ENCODE data around the gene MYO1H.

- TF ChIP-seq POLR2A (IDR thresholded peaks at IDR 0.05; ENCODE audit: low read depth) (no peak), EP300 (IDR thresholded peaks at IDR 0.05) (no peak)
- TF ChIP-seq, protein P1, sequence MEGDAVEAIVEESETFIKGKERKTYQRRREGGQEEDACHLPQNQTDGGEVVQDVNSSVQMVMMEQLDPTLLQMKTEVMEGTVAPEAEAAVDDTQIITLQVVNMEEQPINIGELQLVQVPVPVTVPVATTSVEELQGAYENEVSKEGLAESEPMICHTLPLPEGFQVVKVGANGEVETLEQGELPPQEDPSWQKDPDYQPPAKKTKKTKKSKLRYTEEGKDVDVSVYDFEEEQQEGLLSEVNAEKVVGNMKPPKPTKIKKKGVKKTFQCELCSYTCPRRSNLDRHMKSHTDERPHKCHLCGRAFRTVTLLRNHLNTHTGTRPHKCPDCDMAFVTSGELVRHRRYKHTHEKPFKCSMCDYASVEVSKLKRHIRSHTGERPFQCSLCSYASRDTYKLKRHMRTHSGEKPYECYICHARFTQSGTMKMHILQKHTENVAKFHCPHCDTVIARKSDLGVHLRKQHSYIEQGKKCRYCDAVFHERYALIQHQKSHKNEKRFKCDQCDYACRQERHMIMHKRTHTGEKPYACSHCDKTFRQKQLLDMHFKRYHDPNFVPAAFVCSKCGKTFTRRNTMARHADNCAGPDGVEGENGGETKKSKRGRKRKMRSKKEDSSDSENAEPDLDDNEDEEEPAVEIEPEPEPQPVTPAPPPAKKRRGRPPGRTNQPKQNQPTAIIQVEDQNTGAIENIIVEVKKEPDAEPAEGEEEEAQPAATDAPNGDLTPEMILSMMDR (IDR thresholded peaks at IDR 0.05) = no peak
Observed at GRCh38 chr12:109329003-109329402, 18.7 kb upstream of the MYO1H start.
